NCI-H1105 treated with DMSO at 0.1 percent for 48 hours (cell line): ENCODE measurements around the gene FAM168A.
"Not testable (repeated sequence)": the region's sequence is repeated elsewhere in the genome, so short reads cannot be mapped to it uniquely, and the experiment has no call there.

Experiments used
- DNase-seq: peaks from one replicate; lab custom pipeline; 2025; lab: John Stamatoyannopoulos, UW

The FAM168A gene

GRCh38 chr11:73519266-73519665 is 78.6 kb downstream of the FAM168A start:
- no peak for DNase-seq

- no peak for DNase-seq
Measured at GRCh38 chr11:73518195-73518594, 79.7 kb downstream of the FAM168A start.

DNA sequence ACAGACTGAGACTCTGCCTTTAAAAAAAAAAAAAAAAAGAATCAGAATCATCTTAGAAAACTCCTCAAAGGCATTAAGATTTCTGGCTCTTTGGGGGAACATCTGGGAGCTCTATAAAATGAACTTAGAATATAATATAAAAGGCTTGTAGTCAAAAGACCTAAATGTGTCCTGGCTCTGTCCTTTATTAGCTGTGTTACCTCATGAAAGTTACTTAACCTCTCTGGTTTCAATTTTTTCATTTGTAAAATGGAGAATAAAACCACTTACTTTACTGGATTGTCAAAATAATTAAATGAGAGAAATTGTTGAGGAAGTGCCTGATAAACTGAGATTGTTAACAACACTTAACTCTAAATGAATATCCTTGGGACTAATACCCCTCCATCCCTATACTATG is 81.8 kb downstream of the FAM168A start:
- DNase-seq: no peak

- DNase-seq: no peak
Measured at GRCh38 chr11:73513707-73514106, 84.2 kb downstream of the FAM168A start.

- DNase-seq: no peak
Measured at GRCh38 chr11:73510877-73511276, 87.0 kb downstream of the FAM168A start.

DNA sequence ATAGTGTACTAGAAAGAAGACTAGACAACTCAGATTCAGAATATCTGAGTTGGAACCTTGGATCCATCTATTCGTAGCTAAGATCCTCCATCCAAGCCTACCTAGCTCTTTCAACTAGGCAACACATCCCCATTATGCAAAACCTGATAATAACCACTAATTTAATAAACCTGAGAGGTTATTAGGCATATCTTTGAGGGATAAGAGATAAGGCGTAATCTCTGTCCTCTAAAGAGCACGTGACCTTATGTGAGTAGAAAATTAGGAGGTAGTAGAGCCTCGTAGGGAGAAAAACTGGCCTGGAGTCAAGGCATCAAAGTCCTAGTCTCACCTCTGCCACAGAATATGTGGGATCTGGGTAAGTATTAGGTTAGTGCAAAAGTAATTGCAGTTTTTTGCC is 87.8 kb downstream of the FAM168A start:
- no peak for DNase-seq

DNA sequence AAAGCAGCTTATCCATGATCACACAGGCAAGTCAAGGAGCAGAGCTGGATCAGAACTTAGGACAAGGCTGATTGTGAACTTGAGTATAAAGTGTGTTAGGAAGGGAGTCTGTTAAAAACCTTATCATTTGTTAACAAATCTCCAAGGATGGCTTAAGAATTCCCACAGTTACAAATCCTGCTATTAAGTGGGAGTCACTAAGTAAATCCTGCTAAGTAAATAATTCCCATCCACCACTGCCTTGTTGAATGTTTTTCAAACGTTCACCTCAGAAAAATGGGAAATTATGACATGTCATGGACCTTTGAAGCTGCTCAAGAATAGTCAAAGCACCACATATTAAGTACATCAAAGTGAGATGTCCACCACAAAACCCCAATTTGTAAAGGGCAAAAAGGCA is 88.7 kb downstream of the FAM168A start:
- no peak for DNase-seq

GRCh38 chr11:73508243-73509176 is 89.4 kb downstream of the FAM168A start:
- DNase-seq: no peak

DNA sequence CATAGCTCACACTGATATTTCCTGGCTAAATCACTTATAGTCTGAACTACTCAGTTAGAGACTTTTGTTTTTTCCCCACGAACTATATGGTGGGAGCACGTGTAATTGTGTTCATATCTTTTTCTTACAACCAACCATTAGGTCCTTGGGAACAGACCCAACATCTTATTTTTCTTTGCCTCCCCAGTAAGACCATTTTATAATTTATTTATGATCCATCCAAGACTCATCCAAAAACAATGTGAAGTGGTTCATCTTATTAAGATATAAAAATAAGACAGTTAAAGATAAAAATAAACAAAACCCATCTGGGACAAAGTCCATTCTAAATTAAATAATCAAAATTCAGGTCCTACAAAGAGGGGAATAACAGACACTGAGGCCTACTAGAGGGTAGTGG is 90.8 kb downstream of the FAM168A start:
- no peak for DNase-seq

- DNase-seq: no peak
Measured at GRCh38 chr11:73506038-73506437, 91.9 kb downstream of the FAM168A start.

DNA sequence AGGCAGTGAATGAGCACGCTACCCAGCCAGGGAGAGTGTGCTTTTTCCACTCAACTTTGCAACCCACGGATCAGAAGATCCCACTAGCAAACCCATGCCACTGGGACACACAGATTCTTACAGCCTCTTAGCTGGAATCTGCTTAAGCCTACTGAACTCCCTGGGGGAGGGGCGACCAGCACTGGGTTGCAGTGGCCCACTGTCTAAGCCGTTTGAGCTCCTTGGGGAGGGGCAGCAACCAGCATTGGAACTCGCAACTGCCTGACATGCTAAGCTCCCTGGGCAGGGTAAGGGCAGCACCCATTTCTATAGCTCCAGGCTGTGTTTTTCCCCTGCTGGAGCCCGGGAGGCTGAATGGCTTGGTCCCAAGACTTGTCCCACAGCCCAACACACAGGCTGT is 99.6 kb downstream of the FAM168A start:
- no peak for DNase-seq

GRCh38 chr11:73496134-73496533 is 101.8 kb downstream of the FAM168A start:
- no peak for DNase-seq

- no peak for DNase-seq
Measured at GRCh38 chr11:73495731-73496130, 102.2 kb downstream of the FAM168A start.

DNA sequence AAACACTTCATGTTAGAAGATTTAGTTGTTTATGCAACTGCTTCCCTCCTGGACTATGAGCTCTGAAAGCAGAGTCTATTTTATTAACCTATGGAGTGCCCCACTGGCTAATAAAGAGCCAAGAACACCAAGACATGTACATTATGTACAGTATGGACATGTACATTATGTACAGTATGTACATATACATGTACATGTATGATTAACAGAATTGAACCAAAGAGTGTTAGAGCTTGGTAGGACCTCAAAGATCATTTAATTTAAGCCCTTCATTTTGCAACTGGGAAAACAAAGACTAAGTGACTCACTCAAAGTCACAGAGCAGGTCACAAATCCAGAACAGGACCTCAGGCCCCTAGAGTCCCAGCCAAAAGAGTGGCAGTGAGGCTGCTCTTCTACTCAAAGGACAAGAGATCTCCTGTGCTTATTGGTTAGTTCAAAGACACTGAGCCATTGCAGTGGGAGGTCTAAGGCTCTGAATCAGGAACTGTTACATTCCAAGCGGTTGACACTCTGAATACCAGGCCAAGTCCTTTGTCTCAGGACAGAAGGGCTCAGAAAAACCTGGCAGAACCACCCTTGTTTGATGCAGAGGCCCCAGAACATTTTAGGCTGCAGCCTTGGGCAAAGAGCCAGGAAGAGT is 103.8 kb downstream of the FAM168A start:
- no peak for DNase-seq

DNA sequence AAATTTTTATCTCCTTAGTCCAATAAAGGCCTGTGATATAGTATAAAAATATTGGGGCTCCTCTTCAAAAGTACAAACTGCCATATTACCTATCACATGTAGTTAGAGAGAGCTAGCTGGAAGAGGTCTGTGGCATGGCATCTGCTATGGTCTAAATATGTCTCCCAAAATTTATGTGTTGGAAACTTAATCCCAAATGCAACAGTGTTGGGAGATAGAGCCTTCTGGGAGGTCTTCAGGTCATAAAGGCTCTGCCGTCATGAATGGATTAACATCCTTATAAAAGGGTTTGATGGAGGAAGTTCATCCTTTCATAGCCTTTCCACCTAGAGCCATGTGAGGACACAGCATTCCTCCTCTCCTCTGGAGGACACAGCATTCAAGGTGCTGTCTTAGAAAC is 116.3 kb downstream of the FAM168A start:
- no peak for DNase-seq

DNA sequence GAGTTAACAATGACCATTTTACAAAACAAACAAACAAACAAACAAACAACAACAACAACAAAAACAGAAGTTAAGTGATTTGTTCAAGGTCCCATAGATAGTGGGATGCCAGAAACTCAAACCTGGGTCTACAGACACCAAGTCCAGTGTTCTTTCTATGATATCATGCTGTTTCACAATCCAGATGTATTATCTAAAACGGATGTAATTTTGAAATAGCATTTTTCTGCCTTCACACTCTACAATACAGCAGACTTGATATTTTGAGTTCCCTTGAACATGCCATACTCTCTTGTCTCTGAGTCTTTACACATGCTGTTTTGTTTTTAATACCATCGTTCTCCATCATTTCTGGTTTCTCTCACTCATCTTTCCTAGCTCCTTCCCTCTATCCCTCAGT is 117.2 kb downstream of the FAM168A start:
- no peak for DNase-seq

GRCh38 chr11:73478737-73479347 is 119.1 kb downstream of the FAM168A start:
- DNase-seq: peak; percentile 39

- DNase-seq: no peak
Measured at GRCh38 chr11:73477518-73477917, 120.4 kb downstream of the FAM168A start.

GRCh38 chr11:73475549-73476095 is 122.3 kb downstream of the FAM168A start:
- DNase-seq: no peak

DNA sequence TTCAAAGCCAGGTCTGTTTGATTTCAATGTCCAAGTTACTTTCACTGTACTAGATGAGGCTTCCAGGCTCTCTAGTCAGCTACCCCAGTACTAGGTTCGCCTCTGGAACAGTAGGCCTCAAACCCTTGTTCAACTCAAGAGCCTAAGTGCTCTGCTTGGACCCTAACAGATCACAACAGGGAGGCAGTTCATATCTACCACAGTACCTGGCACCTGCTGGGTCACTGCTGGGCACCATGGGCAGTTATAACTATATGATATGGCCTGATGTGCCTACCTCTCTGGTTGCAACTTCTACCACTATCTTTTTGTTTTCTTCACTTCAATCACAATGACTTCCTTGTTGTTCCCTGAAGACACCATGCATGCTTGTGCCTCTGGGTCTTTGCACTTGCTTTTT is 124.7 kb downstream of the FAM168A start:
- DNase-seq: no peak

DNA sequence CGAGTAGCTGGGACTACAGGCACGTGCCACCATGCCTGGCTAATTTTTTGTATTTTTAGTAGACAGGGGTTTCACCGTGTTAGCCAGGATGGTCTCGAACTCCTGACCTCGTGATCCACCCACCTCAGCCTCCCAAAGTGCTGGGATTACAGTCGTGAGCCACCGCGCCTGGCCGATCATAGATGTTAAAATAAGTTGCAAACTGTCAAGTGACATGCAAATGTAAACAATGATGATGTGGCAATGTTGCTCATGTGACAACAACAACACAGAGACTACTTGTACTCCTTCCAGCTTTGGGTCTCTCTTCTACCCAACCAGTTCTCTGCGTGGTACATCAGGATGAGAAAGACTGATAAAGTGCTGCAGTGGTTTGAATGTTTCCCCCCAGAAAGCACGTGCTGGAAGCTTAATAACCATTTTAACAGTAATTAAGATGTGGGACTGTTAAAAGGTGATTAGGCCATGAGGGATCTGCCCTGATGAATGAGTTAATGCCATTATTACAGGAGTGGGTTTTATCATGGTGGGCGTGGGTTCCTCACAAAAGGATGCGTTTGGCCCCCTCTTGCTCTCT is 127.8 kb downstream of the FAM168A start:
- not testable (repeated sequence) for DNase-seq

- peak; percentile 64 for DNase-seq
Measured at GRCh38 chr11:73469401-73469800, 128.5 kb downstream of the FAM168A start.
